PFSK-1 (cell line): Measurements from ENCODE around the gene SLIT3.

Source experiments
- FOXP2 ChIP-seq: optimal IDR thresholded peaks from 2 replicates; pipeline ENCODE3; 2011; ENCODE audit warnings: borderline replicate concordance, control low read depth, inconsistent platforms; ENCODE audit not compliant: insufficient read depth; ENCODE audit errors: extremely low read length, extremely low read depth
- POLR2AphosphoS5 ChIP-seq: IDR thresholded peaks from 2 replicates; pipeline ENCODE4 v1.6.1; 2012; ENCODE audit warnings: low read depth, mild to moderate bottlenecking, control low read depth, low read length, moderate library complexity
- SIN3A ChIP-seq: IDR thresholded peaks from 2 replicates; pipeline ENCODE4 v1.6.1; 2012; ENCODE audit warnings: mild to moderate bottlenecking, low read length, moderate library complexity, borderline replicate concordance; ENCODE audit not compliant: insufficient read depth
- TAF1 ChIP-seq: IDR thresholded peaks from 2 replicates; pipeline ENCODE4 v1.6.1; 2012; ENCODE audit warnings: low read length, control low read depth, borderline replicate concordance; ENCODE audit not compliant: insufficient read depth
- TF ChIP-seq, protein P1 (sequence below), 2 experiments: IDR thresholded peaks; 2 replicates each; pipeline versions ENCODE4 v1.6.1 to v1.8.0; 2011 to 2012; ENCODE audit warnings: low read depth in 2 of 2, low read length in 2 of 2, control low read depth in 1 of 2, inconsistent platforms in 1 of 2, mild to moderate bottlenecking in 1 of 2, moderate library complexity in 1 of 2; ENCODE audit not compliant: insufficient read depth in 1 of 2

The SLIT3 gene

DNA sequence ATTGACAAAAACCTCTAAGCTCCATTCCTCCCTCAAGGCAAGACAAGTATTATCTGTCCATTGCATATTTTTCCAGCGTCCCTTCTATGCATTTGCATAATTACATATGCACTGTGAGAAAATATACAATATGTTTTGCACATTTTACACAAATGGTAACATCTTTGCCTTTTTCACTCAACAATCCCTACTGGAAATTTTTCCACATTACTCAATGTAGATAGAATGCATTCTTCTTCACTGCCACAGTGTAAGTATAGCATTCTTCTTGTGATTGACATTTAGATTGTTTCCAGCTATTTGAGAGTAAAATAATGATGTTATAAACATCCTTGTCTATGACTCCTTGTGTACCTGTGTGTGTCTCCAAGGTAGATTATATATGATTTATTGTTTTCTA is 205.0 kb downstream of the SLIT3 start:
- TF ChIP-seq POLR2AphosphoS5 (no peak), TAF1 (no peak), FOXP2 (no peak), SIN3A (no peak)
- TF ChIP-seq, protein P1, sequence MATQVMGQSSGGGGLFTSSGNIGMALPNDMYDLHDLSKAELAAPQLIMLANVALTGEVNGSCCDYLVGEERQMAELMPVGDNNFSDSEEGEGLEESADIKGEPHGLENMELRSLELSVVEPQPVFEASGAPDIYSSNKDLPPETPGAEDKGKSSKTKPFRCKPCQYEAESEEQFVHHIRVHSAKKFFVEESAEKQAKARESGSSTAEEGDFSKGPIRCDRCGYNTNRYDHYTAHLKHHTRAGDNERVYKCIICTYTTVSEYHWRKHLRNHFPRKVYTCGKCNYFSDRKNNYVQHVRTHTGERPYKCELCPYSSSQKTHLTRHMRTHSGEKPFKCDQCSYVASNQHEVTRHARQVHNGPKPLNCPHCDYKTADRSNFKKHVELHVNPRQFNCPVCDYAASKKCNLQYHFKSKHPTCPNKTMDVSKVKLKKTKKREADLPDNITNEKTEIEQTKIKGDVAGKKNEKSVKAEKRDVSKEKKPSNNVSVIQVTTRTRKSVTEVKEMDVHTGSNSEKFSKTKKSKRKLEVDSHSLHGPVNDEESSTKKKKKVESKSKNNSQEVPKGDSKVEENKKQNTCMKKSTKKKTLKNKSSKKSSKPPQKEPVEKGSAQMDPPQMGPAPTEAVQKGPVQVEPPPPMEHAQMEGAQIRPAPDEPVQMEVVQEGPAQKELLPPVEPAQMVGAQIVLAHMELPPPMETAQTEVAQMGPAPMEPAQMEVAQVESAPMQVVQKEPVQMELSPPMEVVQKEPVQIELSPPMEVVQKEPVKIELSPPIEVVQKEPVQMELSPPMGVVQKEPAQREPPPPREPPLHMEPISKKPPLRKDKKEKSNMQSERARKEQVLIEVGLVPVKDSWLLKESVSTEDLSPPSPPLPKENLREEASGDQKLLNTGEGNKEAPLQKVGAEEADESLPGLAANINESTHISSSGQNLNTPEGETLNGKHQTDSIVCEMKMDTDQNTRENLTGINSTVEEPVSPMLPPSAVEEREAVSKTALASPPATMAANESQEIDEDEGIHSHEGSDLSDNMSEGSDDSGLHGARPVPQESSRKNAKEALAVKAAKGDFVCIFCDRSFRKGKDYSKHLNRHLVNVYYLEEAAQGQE (IDR thresholded peaks at IDR 0.05; ENCODE audit: insufficient read depth in 1 of 2, low read depth in 2 of 2, low read length in 2 of 2) = no peak

DNA sequence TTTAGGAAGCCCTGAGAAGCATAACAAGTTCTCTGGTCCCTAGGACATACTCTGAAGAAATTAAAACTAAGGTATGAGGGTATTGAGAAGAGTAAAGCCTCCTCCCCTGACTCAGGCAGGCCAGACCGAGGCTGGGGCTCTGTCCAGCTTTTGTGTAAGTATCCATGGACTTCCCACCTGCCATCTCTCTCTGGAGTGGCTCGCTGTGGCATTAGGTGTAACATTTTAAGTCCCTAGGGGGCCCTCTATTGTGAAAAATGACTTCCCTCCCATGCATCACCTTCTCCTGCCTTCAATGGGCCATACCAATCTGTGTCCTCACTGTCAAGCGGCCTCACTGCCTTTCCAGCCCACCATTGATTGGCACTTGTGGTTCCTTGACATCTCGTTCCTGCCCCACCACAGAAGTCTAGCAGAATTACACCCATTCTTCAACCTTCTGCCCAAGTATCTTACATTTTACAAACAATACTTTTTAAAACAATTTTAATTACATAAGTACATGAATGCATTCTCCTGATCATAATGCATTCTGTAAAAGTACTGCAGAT is 205.5 kb downstream of the SLIT3 start:
- TF ChIP-seq SIN3A (no peak), POLR2AphosphoS5 (no peak), FOXP2 (no peak), TAF1 (no peak)
- TF ChIP-seq, protein P1 (IDR thresholded peaks at IDR 0.05; ENCODE audit: insufficient read depth in 1 of 2, low read depth in 2 of 2, low read length in 2 of 2) = no peak

DNA sequence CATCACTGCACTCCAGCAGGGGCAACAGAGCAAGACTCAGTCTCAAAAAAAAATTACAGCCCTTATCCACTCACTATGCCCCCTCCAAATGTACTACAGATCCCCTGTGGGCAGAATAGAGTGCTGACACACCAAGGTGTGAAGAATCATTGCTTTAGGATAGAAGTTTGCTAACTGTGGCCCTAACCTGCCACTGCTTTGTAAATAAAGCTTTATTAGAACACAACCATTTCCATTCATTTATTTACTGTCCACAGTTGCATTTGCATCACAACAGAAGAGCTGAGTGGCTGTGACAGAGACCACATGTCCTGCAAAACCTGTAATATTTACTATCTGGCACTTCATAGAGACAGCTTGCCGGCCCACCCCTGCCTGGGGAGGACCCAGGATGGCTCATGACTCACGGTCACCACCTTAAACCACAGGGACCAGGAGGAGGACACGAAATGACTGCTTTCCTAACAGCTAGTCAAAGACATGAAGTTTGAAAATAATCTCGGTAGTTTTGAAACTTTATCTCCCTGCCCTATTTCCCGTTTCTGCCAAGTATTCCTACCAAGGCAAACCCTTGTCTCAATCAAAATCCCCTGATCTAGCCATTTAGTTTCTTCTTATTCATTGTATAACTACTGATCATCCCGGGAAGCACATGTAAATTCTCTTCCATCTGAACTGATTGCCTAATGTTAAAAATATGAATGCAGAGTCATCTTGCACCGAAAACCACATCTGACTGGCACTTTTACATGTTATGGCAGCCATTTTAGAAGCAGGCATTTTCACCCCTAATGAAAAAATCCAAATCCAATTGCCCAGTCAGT is 206.1 kb downstream of the SLIT3 start:
- no peak for TF ChIP-seq TAF1
- TF ChIP-seq, protein P1 (IDR thresholded peaks at IDR 0.05; ENCODE audit: insufficient read depth in 1 of 2, low read depth in 2 of 2, low read length in 2 of 2) = no peak
- TF ChIP-seq SIN3A = no peak
- TF ChIP-seq FOXP2 = no peak
- no peak for TF ChIP-seq POLR2AphosphoS5

DNA sequence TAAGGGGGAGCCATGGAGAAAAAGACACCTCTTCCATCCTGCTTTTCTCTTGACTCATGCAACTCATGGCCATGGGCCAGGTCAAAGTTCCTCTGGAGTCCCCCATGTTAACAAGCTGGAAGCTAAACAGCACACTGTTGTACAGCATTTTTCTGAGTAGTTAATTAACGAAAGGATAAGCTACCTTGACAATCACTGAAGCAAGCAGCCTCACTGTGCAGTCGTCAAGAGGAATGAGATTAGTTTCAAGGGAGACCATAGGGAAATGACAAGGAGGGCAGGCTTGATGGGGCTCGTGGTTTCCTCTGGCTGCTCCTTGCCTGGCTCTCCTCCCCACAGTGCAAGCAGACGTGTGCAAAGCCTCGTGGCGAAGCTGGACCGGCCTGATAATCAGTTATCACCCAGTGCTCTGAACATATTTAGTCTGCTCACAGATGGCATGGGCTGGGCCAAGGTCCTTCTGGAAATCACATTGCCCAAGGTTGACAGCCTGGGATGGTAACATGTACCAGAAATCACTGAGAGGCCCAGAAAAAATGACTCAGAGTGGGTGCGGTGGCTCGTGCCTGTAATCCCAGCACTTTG is 209.5 kb downstream of the SLIT3 start:
- no peak for TF ChIP-seq FOXP2
- TF ChIP-seq, protein P1 (IDR thresholded peaks at IDR 0.05; ENCODE audit: insufficient read depth in 1 of 2, low read depth in 2 of 2, low read length in 2 of 2) = no peak
- no peak for TF ChIP-seq POLR2AphosphoS5
- no peak for TF ChIP-seq TAF1
- no peak for TF ChIP-seq SIN3A
